ENCODE measurements around the gene PTGS1.
"Not testable (repeated sequence)": the region's sequence is repeated elsewhere in the genome, so short reads cannot be mapped to it uniquely, and the experiment has no call there.

PTGS1 gene

GRCh38 chr9:122370869-122371755 lies at the start of gene PTGS1:
Gene PTGS1 (plus strand): TSS chr9:122371024. CDS start chr9:122371085, 61 bp downstream.
- DNase-seq = peak; percentile 38

DNA sequence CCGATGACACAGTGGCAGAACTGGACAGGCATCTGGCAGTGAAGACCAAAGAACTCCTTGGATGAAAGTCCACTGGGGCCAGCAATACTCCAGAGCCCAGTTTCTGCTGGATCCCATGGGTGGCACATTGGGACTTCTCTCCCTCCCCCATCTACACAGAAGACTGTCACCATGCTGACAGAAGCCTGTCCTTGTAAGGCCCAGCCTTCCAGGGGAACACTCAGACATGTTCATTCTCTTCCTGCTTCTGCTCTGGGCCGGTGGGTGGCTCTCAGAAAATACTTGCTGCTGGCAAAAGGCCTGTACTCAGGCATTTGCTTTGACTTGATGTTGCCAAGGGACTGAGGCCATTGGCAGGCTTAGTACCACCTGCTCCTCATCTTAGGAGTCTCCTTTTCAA lies 48.3 kb upstream of the PTGS1 start:
- no peak for DNase-seq

DNA sequence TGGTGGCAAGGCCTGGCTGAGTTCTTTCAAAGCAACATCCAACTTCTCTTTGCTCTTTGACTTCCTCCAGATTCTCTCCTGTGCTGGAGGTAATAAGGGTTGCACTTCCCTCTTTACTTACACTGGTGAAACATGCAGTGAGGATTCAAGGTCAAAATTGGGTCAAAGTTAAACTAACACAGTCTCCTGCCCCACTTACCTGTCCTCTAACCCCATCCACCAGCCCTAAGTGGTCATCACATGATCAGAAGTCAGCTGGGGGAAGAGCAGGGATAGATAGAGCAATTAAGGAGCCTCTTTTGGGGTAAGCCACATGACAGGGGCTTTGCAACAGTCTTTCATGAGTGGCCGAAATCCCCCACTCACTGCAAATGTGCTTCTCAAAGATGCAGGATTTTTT lies 46.2 kb upstream of the PTGS1 start:
- DNase-seq = not testable (repeated sequence)

DNA sequence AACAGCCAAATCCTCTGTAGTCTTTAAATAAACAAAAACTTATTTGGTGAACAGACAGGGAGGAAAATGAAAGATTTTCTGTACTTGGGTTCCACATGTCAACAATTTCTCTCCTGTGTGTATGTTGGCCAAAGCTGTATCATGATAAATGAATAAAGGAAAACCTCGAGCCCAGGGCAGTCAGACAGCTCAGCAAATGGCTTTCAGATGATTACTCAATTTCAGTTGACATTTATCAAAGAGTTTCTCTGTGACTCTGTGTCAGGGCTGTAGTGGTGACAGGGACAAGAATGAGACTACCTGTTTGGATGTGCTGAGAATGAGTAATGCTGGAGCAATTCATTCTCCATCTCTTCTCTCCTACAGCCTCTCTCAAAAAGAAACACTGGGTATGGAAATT lies 45.7 kb upstream of the PTGS1 start:
- no peak for DNase-seq

GRCh38 chr9:122327175-122327574 lies 43.6 kb upstream of the PTGS1 start:
- no peak for DNase-seq

GRCh38 chr9:122329597-122329996 lies 41.2 kb upstream of the PTGS1 start:
- no peak for DNase-seq

- DNase-seq = not testable (repeated sequence)
These were observed 40.4 kb upstream of the PTGS1 start for GRCh38 chr9:122330466-122330865.

DNA sequence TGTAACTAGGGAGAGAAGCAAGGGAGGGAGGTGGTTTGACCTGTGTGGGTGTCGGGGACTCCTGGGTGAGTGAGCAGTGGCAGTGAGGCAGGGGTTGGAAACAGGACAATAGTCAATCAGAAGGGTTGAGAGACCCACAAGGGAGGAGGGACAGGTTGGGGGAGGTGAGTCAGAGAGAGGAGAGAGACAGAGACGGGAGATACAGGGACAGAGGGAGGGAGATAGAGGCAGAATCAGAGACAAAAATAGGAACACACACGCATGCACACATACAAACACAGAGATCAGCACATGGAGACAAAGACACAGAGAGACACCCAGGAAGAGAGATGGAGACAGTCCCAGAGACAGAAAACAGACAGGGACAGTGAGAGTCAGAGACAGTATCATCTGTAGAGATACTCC lies 39.3 kb upstream of the PTGS1 start:
- DNase-seq = no peak

- peak; percentile 71 for DNase-seq
These were observed 38.7 kb upstream of the PTGS1 start for GRCh38 chr9:122332083-122332482.

DNA sequence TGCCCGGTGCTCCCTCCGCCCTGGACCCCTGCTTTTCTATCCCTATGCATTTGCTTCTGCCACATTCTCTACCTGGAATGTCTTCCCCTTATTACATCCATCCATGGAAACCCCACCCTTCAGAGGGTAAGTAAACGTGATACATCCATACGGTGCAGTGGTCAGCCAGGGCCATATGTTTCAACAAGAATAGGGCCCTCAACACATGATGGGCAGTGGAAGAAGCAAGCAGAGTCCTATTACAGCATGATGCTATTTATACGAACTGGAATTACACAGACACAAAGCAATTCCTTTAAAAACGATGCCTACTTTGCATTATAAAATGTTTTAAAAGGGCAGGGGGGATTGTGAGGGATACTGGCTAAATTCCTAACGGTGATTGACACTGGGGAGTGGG lies 38.2 kb upstream of the PTGS1 start:
- no peak for DNase-seq

DNA sequence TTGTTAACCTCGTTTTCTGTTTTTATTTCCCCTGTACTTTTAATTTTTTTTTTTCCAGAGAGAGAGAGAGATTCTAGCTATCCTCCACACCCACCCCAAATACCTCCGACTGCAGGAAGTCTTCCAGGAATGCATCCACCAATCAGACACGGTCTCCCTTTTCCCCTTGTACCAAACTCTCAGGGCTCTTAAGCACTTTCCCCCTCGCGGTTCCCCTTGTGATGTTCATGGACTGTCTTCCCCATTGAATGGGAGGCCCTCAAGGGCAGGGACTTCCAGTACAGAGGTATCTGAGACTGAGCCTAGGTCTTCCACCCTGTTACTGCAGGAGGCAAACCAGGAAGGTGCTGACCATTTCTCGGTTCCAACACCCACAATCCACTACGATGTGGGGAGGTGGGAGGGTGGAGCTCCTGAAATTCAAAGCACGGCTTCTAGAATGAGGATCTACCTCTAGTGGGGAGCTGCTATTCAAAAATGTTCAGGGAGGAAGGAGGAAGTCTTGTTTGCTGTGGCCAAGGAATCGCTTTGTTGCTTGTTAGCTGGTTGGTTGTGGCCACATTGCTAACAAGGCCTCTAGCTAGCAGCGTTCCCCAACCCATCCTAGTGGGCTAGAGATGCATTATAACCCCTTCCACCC lies 37.5 kb upstream of the PTGS1 start:
- no peak for DNase-seq

DNA sequence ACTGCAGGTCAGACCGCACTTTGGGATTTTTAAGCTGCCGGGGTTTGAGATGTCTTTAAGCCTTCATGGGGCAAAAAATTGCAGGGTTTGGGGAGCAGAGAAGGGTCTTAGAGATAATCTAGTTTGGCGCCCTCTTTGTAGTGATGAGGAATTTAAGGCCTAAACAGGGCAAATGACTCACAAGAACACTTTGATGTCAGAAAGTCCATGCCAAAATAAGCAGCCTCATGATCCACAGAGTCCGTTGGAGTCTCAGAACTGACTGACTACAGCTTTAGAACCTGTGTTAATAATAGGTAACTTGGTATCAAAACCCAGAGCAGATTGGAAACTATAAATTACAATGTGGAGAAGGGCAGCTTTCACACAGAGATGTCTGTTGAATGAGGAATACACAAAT lies 35.9 kb upstream of the PTGS1 start:
- DNase-seq = no peak

DNA sequence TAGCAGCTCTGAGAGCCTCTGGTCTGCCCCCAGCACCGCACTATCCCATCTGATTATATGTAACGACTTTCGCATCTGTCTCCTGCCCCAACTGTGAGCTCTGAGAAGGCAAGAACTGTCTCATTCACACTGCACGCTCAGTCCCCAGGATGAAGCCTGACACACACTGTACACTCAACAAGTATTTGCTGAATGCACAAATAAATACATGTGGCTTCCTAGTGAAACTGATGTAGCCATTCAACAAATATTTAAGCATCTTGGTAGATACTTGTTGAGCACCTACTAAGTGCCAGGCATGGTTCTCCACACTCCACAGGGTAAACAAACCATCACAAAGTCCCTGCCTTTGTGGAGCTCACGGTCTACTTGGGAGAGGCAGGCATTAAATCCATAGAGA lies 34.6 kb upstream of the PTGS1 start:
- DNase-seq = no peak

DNA sequence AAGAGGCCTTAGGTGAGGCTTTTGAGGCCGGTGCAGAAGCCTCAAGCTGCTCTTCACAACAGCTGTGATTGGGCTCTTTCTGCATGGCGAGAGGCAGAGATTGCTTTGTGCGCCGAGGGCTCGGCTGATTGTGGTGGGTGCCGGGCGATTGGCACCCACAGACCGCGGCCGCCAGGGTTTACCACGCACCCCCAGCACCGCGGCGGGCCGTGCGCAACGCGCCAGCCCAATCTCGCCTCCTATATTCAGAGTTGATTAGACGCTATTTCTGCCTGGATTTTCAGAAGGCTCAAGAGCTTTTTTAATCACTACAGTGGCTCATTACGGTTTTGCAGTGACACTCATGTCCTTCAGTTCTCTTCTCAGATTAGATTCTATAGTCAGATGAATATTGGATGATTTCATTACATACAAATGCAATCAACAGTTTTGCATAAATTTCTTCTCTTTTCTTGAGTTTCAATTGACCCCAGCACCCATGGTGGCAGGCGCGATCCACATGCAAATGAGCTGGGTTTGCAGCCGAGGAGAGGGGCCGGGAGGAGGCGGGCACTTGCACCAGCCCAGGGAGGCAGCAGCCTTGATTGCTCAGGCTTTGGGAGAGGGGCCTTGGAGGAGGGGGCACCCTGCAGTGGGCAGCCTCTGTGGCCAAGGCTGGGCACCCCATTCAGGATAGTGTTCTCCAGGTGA lies 33.8 kb upstream of the PTGS1 start:
- no peak for DNase-seq

- DNase-seq = no peak
These were observed 33.3 kb upstream of the PTGS1 start for GRCh38 chr9:122337556-122337929.

DNA sequence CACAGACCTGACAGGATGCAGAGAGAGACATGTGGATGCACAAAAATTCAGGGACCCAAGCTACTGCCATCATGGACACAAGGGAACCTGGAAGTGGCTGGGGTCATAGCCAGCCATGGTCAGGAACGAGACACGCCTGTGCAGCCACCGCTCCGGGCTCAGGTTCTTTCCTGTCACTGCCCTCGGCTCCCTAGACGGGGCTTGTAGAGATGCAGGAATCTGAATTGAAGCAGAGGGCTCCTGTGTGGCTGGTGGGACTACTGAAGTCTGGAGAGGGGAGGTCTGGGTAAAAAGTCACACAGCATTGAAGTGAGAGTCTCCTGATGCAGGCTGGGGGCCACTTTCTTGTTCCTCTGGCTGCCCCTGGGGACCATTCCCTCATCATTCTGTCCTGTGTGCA lies 32.3 kb upstream of the PTGS1 start:
- DNase-seq = no peak

DNA sequence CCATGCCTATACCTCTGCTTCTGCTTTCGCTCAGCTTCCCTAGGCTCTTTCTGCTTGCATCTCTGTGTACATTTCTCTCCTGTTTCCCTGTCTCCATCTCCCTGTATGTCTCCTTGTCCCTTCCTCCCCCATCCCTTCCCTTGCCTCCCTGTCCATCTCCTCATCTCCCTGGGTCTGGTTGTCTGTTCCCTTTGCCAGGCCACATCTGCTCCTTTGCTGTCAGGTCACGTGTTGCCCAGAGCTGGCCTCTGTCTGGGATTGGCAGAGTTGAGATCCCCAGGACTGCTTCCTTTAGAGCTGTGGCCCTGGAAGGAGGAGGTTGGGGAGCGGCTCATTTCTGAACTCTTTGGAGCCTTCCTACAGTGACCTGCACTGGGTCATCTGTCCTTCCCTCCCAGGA lies 31.8 kb upstream of the PTGS1 start:
- no peak for DNase-seq

GRCh38 chr9:122339579-122339978 lies 31.2 kb upstream of the PTGS1 start:
- no peak for DNase-seq

DNA sequence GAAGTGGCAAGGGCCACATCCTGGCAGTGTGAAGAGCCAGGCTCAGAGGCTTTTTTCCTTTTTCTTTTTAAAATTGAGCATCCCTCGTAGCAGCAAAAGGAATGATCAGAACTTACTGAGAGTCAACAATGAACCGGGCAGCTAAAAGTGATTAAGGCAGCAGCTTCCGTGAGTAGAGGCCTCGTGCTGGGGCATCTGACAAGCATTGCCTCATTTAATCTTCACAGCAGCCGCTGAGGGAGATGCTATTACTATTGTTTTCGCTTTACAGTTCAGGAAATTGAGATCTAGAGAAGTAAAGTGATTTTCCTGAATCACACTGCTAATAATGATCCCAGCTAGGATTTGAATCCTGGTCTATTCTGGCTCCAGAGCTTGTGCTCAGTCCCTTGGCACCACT lies 30.7 kb upstream of the PTGS1 start:
- no peak for DNase-seq

DNA sequence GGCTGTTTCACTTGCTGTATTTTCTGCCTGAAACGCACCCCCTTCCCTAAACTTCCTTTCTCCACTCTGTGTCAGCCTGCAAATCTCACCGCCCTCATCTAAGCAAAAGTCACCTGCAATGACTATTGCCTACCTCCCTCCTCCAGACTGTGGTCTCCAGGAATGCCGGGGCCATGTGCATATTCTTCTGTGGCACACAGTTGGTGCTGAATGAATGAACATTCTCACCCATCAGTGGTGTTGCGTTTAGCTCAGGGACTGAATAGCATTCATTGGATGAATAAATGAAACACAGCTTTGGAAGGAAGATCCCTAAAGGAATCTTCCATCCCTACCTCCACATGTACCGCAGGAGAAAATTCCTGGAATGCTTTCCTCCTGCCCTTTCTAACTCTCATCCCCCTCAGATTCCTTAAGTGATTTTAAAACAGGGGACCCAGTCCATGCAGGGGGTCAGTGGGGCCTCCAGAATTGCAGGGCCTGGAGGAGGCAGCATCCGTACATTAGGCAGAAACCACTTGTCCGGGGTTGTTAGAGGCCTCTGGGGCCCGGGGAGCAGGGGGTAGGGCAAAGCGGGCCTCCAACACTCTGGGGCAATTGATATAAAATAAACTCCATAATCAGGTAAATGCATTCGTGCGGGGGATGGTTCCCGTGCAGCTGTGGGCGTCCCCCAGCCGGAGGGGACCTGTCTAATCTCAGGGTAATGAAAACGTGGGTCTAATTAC lies 28.3 kb upstream of the PTGS1 start:
- no peak for DNase-seq

DNA sequence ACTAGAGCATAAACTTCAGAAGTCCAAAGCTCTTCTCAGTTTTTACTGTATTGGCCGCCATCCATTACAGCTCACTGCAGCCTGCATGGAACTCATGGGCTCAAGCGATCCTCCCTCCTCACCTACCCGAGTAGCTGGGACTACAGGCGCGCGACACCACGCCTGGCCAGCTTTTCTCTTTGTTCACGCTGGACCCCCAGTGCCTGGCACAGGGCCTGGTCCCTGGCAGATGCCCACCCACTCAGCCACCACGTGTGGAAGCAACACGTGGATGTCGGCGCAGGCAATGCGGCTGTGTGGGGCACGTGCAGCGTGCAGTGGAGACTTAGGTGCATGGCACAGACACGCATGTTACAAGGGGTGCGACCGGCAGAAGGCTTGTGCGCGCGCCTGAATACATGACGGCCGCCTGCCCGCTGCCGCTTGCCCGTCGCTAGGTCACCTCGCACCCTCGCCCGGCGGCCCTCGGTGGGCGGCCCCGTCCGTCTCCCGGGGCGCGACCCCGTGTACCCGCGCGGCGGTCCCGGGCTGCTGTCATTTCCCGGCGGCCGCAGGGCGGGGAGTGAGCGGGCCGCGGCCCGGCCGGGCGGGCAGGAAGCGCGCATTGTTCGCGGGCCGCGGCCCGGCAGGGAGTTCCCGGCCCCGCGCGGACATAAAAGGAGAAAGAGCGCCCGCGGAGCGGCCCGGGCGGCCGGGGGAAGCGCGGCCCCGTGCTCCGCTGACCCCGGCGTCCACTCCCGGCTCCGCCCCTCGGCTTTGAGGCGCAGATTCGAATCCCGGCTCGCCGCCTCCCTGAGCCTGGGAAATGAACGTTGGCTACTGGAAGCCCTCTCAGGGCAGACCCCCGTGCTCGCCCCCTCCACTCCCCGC lies 24.1 kb upstream of the PTGS1 start:
- no peak for DNase-seq

Measured in GDM1 (cell line).